ENCODE results near the gene IFNGR1.
"Not testable (repeated sequence)": the region's sequence is repeated elsewhere in the genome, so short reads cannot be mapped to it uniquely, and the experiment has no call there.

Gene IFNGR1

DNA sequence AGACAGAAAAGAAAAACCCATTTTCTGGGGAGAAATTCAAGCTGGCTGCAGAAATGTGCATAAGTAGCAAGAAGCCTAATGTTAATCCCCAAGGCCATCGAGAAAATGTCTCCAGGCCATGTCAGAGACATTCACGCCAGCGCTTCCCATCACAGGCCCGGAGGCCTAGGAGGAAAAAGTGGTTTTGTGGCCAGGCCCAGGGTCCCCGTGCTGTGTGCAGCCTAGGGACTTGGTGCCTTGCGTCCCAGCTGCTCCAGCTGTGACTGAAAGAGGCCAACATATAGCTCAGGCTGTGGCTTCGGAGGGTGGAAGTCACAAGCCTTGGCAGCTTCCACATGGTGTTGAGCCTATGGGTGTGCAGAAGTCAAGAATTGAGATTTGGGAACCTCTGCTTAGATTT is 10.9 kb downstream of the IFNGR1 start:
- no peak for DNase-seq

DNA sequence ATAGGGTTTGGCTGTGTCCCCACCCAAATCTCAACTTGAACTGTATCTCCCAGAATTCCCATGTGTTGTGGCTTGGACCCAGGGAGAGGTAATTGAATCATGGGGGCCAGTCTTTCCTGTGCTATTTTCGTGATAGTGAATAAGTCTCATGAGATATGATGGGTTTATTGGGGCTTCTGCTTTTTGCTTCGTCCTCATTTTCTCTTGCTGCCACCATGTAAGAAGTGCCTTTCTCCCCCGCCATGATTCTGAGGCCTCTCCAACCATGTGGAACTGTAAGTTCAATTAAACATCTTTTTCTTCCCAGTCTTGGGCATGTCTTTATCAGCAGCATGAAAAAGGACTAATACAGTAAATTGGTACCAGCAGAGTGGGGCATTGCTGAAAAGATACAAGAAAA is 11.7 kb downstream of the IFNGR1 start:
- DNase-seq: not testable (repeated sequence)

DNA sequence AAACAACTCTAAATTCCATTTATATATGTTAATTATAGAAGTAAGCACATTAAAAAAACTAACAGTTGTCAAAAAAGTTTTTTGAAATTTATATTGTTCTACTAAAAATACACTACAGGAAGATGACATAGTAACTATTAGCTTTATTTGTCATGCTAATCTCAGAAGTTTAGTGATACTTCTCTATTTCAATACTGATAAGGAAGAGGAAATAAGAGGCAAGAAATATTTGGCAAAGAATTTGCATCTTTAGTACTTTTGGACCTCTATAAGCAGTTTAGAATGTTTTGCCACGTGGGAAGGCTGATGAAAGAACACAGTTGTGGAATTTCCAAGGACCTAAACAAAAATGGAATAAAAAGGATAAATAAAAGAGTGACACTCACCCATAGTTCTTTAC is 12.6 kb downstream of the IFNGR1 start:
- no peak for DNase-seq

DNA sequence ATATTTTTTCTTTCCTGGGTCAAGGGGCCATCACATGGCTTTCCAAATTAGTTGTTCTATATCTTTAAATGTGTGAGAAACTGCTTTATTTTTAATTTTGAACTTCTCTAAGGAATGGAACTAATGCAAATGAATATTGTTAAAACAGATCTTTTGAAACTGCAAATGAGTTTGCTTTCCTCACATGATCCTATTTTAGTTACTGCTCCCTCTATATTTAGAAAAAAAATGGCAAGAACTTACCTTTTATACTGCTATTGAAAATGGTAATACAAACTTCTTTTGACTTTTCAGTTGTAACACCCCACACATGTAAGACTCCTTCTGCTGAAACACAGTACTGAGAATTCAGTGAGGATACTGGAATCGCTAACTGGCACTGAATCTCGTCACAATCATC is 15.9 kb downstream of the IFNGR1 start:
- no peak for DNase-seq

DNA sequence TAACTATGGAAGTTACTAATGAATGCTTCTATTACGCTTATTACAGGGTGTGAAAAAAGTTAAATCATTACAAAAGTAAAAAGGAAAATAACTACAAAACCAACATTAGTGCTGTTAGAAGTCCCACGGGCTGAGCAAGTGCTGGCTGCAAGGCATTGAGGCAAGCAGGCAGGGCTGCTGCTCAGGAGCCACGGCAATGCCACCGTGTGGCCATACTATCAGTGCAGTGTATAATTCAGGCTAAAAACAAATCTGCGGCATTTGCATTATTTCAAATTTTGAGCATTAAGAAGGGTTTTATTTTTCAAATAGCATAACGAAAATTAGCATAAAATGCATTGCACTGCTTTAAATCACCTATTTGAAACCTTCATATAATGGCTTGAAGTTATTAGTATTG is 17.1 kb downstream of the IFNGR1 start:
- DNase-seq: no peak

DNA sequence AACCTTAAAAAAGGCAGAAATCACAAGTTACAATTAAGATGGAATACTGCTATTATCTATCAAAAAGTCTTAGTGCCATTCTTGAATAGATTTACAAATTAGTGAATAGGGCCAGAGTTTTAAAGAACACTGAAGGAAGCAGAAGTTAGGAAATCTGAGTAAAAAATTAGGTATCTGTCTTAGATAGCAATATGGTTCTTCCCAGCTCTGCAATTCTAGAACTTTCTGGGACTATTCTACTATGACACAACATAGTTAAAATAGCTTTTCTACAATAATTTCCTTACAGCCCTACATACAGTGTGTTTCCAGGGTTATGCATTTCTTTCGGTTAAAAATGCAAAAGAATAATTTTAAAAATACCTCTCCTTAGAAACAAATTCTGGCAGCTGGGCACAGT is 18.2 kb downstream of the IFNGR1 start:
- DNase-seq: no peak

DNA sequence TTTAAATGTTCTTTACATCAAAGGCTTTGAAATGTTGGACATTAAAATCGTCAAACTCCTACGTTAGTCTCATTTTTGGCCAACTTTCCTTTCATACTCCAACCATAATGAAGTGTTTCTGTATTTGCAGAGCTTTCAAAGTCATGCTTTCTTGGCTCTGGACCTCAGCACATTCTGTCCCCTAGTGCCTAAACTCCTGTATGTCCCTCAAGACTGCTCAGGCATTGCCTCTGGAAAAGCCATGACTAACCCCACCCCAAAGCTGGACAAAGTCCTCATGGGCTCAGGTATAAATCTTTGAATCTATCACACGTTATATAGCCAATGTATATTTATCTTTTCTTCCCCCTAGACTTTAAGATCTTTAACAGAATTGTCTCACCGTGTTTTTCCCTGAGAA is 18.9 kb downstream of the IFNGR1 start:
- no peak for DNase-seq

DNA sequence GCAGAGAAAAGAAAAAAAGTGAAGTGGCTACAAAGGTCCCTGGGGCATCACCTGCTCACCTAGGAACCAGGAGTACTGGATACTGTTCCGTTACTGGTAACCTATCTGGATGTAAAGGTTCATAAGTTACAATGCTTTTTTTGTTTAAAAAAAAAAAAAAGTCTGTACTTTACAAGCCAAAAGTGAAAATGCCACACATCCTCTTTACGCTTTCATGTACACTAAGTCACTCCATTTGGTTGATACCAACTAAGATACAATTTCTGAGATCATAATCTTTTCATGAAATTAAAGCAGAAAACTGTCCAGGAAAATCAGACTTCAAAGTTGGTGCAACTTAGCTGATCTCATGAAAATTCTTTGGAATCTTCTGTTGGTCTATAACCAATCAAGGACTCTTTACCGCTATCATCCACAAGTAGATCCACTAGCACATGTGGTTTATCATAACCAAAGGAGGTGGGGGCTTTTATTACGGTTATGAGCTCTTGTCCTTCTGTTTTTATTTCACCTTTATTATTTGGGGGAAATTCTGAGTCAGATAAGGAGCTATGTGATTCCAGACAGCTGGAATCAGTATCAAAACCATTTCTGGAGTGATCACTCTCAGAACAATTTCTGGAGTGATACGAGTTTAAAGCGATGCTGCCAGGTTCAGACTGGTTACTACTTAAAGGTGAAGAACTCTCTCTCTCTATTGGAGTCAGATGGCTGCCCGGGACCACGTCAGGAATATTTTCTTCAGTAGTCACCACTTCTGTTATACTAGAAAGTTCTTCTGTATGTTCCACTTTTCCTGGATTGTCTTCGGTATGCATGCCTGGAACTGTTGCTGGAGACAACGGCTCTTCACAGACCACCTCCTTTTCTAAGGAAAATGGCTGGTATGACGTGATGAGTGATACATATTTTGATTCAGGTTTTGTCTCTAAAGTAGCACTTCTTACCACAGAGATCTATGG is 21.2 kb downstream of the IFNGR1 start:
- no peak for DNase-seq

DNA sequence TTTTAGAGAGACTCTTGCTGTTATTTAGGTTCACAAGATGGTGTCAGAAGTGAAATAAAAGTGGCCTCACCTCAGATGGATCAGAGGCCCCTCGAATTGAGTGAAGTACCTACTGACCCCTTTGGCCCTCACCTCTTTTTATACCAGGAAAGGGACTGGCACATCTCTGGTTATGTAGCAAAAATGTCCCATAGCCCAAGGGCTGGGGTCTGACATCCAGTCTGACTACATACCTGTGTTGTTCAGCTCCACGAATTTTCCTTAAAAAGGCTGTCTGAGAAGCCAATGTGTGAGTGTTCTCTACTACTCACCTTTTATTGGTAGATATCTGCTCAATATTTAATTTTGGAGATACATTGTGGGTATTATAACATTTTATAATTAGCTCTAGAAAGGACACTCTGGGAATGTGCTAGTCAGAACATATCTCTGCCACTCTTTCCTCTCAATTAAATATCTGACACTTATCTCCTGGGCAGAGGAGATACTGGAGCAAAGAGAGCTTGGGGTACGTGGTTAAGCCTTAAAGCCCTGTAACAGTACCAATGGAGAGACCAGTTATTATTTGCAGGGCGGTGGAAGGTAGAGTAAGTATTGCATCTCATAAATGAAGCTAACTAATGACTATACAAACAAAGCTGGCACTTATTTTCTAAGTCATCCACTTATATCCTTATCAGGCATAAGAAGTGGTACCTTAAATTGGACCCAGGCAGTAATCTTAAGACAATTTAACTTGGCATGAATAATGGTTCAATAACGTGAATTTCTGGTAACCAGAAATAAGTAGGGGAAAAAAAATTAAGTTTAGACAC is 25.7 kb downstream of the IFNGR1 start:
- no peak for DNase-seq

DNA sequence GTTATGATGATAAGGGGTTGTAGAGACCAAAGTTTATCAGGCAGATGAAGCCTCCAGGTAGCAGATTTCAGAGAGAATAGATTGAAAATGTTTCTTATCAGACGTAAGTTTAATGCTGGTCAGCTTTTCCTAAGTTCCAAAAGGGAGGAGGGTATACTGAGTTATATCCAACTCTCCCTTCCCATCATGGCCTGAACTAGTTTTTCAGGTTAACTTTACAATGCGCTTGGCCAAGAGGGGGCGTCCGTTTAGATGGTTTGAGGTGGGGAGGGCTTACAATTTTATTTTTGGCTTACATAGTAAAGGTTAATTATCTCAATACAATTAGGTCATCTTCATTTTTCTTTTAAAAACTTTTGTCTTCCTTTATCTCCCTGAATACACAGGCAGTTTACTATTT is 26.4 kb downstream of the IFNGR1 start:
- no peak for DNase-seq

DNA sequence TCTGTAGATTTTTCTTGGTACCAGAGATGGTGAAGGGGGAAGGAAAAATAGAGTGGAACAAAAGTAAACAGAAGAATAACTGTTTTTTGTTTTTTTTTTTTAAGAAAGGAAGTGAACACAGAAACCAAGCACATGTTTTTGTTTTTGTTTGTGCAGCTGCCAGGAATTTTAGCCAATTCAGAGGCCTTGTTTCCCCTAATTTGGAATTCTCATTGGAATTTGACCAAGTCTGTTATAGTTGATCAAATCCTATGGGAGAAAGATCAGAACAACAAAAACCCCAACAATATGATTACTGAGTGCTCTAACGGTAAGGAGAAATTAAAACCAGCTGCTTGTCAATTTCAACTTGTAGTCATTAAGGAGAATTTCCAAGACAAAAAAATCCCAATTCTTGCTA is 27.5 kb downstream of the IFNGR1 start:
- DNase-seq: peak; percentile 42

DNA sequence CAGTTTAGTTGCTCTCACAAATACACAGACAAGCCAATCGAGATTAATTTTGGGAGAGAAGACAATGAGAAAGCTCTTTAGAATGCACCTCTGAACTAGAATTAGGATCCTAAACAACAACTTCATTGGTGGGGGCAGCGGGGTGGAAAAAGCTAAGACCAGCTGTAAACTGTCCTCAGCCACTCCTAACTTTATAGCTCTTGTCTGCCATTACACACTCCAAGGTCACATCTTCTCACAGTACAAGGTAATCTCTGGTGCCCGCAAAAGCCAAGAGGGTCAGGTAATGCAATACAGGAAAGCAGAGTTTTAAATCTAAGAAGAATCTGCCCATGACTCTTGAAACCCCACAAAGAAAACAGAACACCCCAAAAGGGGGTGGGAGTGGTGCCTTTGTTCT is 27.9 kb downstream of the IFNGR1 start:
- no peak for DNase-seq

DNA sequence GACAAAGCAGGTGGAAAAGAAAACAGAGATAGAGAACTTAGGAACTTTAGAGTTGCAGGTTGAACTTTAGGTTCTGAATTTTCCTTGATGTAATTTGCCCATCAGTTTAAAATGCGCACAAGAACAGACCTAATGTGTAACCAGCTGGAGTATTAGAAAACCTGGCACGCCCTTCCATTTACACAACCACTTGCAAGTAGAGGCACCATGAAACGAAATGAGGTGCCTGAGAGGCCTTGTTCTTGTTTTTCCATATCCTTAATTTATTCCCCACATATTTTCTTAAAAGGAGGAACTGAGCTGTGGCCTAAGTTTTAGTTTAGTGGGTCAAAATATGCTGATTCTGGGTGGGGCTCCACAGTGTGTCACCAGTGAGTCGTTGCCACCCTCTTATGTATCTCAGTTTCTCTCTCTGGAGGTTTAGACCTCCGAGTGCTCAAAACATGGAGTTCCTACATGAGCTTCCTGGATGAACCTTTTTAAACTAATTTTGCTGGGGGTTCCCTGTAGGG is 28.5 kb downstream of the IFNGR1 start:
- DNase-seq: no peak

DNA sequence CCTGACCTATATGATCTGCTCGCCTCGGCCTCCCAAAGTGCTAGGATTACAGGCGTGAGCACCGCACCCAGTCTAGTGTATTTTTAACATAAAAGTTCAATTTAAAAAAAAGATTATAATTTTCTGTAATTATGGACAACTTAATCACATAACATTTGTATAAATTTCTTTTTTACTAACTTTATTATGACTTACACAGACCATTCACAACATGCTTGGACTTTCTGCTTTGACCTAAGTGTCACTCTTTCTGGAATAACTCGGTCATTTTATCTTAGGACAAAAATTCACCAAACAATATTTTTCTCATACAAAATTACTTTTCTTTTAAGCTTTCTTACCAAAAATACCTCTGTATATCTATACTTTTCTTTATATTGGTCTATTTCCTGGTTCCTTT is 30.3 kb downstream of the IFNGR1 start:
- peak; percentile 33 for DNase-seq

DNA sequence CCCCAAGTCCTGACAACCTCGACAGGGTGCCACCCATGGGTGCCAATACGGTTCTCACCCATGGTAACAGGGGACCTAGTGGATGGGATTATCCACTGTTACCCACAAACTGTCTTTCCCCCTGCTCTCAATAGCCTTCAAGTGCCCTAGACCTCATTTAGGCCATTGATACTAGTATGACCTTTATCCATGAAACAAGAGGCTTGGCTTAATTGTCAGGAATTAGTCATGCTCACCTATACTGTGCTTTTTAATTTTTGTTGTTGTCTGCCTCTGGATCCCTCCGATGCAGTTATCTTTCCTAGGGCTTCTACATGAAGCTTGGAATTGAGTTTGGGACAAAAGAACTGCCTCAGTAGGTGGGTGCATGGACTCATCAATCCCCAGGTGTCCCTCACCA is 33.9 kb downstream of the IFNGR1 start:
- DNase-seq: no peak

DNA sequence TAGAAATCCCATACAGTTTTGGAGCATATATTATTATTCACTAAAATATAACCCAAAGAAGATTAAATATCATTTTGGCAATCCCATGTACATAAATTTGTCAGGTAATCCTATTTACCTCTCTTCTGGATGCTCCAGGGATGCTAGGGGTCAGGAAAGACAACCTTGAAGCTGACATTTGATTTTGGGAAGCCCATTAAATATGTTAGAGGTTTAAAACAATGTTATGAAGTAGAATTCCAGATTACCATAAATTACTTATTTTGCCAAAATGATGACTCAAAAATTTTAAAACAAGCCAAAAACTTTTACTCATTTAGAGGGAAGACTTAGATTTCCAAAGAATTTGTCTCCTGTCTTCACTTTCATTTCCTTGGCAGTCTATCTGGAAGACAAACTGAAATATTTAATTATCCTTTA is 36.5 kb downstream of the IFNGR1 start:
- no peak for DNase-seq

DNA sequence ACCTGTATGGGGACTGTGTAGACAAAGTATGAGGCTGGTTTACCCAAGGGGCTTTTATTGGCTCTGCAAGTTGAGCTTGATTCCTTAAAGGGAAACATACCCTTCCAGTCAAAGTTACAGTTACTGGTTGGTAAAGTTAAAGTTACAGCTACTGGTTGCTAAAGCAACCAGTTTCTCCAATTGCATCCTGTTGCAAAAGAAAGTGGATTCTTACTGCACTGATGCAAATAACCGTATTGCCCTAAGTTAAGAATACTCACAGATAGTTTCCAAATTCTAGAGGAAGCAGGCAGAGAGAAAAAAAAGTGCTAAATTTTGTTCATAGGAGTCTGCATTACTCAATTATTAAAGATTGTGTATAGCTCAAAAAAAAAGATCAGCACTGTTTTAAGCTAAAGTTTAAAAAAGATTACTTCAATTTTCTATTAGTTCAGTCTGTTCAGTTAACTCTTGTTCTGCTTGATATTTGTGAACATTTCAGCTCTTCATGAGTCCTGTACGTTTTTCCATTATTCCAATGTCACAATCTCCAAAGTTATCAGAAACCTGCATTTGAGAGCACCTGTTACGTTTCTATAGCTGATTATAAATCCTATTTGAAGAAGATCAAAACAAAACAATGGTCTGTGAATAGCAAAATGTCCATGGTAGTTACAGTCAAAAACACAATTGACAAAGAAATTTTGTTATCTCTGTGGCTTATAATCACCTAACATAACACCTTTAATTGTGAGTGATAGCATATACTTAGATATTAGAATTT is 37.1 kb downstream of the IFNGR1 start:
- DNase-seq: no peak

DNA sequence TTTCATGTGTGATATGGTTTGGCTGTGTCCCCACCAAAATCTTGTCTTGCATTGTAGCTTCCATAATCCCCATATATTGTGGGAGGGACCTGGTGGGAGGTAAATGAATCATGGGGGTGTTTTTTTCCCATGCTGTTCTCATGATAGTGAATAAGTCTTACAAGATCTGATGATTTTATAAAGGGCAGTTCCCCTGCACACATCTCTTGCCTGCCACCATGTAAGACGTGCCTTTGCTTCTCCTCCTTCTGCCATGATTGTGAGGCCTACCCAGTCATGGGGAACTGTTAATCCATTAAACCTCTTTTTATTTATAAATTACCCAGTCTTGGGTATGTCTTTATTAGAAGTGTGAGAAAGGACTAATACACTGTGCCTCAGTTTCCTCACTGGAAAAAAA is 41.6 kb downstream of the IFNGR1 start:
- no peak for DNase-seq

DNA sequence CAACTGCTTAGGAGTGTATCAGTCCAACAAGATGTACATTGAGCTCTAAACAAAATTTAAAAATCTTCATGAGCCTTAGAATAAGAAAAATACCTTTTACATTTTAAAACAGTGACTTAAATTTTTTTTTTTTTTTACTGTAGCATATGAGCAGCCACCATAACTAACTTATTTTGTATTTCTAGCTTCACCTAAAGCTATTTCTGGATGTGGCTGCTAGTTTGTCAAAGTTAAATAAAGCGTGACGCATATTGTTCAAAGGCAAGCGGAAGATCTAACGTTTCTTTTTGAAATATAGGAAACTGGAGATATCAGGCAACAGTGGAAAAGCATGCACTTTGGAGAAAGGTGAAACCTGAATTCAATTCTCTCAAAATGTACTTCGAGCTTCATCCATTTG is 42.5 kb downstream of the IFNGR1 start:
- DNase-seq: no peak

DNA sequence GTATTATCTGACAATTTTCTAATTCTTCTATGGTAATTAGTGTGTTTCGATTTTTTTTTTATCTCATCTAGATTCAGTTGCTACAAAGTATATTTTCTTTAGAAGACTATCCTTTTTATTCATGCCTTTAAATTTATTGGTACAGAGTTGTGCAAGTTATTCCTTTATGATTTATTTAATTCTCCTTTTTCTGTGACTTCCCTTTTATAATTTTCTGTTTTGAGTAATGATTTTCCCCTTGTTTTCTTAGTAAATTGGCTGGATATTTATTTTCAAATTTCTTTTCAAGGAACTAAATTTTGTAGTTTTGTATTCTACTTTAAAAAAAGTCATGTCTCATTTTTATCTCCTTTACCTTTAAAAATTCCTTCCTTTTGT is 43.3 kb downstream of the IFNGR1 start:
- DNase-seq: no peak

DNA sequence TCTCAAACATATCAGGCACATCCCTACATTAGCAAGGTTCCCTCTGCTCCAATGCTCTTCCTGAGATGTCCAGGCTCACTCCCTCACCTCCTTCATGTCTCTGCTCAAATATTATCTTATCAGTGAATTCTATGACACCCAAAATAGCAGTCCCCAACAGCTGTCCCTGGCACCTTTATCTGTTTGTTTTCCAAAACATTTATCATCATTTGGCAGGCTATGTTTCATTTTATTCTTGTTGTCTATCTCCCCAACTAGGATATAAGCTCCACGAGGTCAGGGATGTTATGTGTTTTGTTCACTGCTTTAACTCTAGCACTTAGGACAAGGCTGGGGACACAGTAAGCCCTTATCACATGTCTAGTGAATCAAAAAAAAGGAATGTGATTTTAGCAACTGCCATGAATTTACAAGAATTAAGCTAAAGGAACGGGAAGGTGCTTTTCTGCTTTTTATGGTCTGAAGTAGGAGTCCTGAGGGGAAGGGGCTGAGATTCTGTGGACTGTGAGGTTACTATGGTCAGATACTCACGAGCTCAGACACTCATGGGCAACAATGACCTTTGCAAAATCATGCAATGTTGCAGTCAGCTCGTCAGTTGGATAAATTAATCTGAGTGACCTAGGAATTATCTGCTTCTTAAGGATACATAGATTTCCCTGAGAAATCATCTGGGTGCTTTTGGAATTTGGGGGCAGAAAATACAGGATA is 43.9 kb downstream of the IFNGR1 start:
- no peak for DNase-seq

DNA sequence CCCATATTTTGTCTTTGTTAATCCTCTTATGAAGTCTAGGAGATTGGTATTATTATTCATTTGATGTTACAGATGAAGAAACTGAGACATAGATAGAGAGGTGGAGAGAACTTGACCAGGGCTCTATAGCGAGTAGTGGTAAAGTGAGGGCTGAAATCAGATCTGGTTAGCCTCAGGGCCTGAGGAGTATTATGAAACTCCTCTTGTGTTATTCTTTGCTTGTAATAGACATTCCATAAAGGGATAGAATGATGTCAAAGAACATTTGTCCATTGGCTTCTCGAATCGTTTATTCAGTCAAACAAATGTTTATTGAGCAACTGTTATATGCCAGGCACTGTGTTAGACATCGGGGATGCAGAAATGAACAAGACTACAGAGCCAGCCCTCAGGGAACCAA is 45.7 kb downstream of the IFNGR1 start, which contains the start of gene IL22RA2:
IL22RA2 (minus strand) TSS at position 144 of the 400 bp plus-strand sequence. CDS start 11,895 bp downstream, outside the sequence.
- DNase-seq: no peak

All from eye (tissue), 1 donor.